PC-9 (cell line): ENCODE results near the gene CLEC16A.

Experiments used
- CTCF ChIP-seq: fragments of 200-600 bp; sonication (generic); conservative IDR thresholded peaks from 2 replicates; pipeline ENCODE4 v1.6.1; 2017; ENCODE audit warnings: mixed run types, antibody characterized with exemption, mild to moderate bottlenecking, moderate library complexity
- EZH2 ChIP-seq: fragments of 200-600 bp; sonication (generic); IDR thresholded peaks from 2 replicates; pipeline ENCODE4 v1.8.0; 2017; ENCODE audit warnings: antibody characterized with exemption, low read depth

DNA sequence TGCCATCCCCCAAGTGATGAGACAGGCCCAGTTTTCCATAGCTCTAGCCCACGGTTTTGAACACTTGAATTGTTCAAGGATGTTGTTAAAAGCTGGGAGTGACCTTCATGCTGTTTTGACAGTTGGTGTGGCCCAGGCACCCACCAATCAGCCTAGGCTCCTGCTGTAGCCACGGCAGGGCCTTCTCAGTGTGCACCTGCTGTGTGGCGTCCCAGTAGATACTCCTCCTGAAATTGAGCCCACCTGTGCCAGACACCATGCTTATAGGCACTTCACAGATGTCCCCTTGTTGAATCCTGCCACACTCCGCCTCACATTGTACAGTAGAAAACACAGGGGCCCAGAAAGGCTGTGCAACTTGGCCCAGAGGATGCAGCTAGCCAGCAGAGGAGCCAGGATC lies 225.3 kb downstream of the CLEC16A start:
- TF ChIP-seq CTCF (no peak), EZH2 (no peak)
